ENCODE results near the gene PRTN3. TPM values are rescaled to one million over a fixed set of nuclear protein-coding genes. Genes with fewer than 3 reads are reported as not detected.

Gene PRTN3
- total RNA-seq, 1 donor from 2014 or later: not detected

GRCh38 chr19:897442-898039, 56.7 kb downstream of the PRTN3 start:
- peak; percentile 25 for TF ChIP-seq CTCF (conservative IDR thresholded peaks at IDR 0.05; ENCODE audit: low read depth, low read length)
- DNase-seq (ENCODE audit: low read depth): no peak

More at GRCh38 chr19:897442-898039, 56.7 kb downstream of the PRTN3 start:
- H3K4me3 ChIP-seq (ENCODE audit: low read depth, low read length): no peak overlapping the region

Other genes starting within 250 kb of the PRTN3 start
- gene POLRMT, start 207.5 kb upstream of the PRTN3 start, total RNA-seq: 37.9 and 60.0 TPM in 2 replicates
- 0.29 TPM in 1 of 2 replicates, not detected in the other for gene FGF22, start 201.1 kb upstream of the PRTN3 start, total RNA-seq
- 102 and 161 TPM in 2 replicates for gene RNF126, start 177.8 kb upstream of the PRTN3 start, total RNA-seq
- gene FSTL3, start 164.6 kb upstream of the PRTN3 start, total RNA-seq: 199 and 483 TPM in 2 replicates
- gene PRSS57, start 145.5 kb upstream of the PRTN3 start, total RNA-seq: not detected in 2 replicates
- 3.2 and 17.1 TPM in 2 replicates for gene PALM, start 132.1 kb upstream of the PRTN3 start, total RNA-seq
- 25.2 and 41.5 TPM in 2 replicates for gene MISP, start 89.9 kb upstream of the PRTN3 start, total RNA-seq
- gene PTBP1, start 43.5 kb upstream of the PRTN3 start, total RNA-seq: 186 and 453 TPM in 2 replicates
- gene PLPPR3, start 19.0 kb upstream of the PRTN3 start, total RNA-seq: 0.07 and 0.75 TPM in 2 replicates
- gene AZU1, start 13.2 kb upstream of the PRTN3 start, total RNA-seq: not detected in 2 replicates
- gene ELANE, start 11.3 kb downstream of the PRTN3 start, total RNA-seq: not detected in 2 replicates
- gene CFD, start 18.7 kb downstream of the PRTN3 start, total RNA-seq: 3.2 and 5.2 TPM in 2 replicates
- 53.5 and 57.4 TPM in 2 replicates for gene MED16, start 52.2 kb downstream of the PRTN3 start, total RNA-seq
- gene RNU6-9, start 52.5 kb downstream of the PRTN3 start, total RNA-seq: not detected in 2 replicates
- gene R3HDM4, start 72.2 kb downstream of the PRTN3 start, total RNA-seq: 49.8 and 60.0 TPM in 2 replicates
- 0.72 and 0.92 TPM in 2 replicates for gene KISS1R, start 76.3 kb downstream of the PRTN3 start, total RNA-seq
- 26.6 and 37.0 TPM in 2 replicates for gene ARID3A, start 85.0 kb downstream of the PRTN3 start, total RNA-seq
- gene WDR18, start 143.3 kb downstream of the PRTN3 start, total RNA-seq: 71.0 and 94.4 TPM in 2 replicates
- gene GRIN3B, start 159.4 kb downstream of the PRTN3 start, total RNA-seq: under 0.01 and 0.46 TPM in 2 replicates
- gene TMEM259, start 180.1 kb downstream of the PRTN3 start, total RNA-seq: 155 and 193 TPM in 2 replicates
- not detected in 2 replicates for gene RNU6-2, start 180.5 kb downstream of the PRTN3 start, total RNA-seq
- 164 and 281 TPM in 2 replicates for gene CNN2, start 185.6 kb downstream of the PRTN3 start, total RNA-seq
- 4.3 and 9.7 TPM in 2 replicates for gene ABCA7, start 199.1 kb downstream of the PRTN3 start, total RNA-seq
- 6.2 and 6.7 TPM in 2 replicates for gene ARHGAP45, start 226.2 kb downstream of the PRTN3 start, total RNA-seq